ENCODE results near the gene RABEP1.

Gene RABEP1

DNA sequence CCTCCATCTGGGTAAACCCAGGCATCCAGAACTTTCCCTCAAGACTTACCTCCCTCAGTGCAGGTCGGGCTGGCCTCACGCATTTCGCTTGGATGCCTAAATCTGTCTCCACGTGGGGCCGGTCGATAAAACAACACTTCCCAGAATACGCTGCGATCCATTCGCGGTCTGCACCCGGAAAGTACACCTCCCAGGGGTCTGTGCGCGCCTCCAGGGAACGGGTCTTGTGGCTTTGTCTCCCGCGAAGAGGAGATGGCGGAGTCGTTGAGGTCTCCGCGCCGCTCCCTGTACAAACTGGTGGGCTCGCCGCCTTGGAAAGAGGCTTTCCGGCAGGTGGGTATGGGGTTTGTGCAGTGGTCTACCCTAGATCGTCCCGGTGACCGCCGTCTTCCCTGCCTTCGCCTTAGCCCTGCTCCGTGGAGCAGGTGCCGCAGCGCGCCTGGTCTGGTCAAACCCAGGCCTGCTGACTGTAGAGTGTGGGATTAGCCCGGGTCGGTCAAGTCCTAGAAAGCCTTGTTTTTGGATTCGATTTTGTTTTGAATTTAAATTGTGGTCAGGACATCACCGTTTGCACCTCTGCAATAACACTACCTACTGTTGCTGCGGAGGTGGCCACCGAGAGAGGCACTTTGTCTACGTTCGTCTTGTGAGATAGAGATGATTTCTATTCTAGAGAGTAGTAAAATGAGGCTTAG lies 138.0 kb downstream of the RABEP1 start, which contains the start of gene RPAIN:
RPAIN (plus strand) TSS at position 224 of the 695 bp plus-strand sequence; CDS start at position 253, 29 bp downstream.
- Histone ChIP-seq H3K27ac (replicated peaks) (peak within 1 kb of the TSS; percentile 90), H3K4me3 (replicated peaks; ENCODE audit: insufficient read depth, low read length) (peak within 1 kb of the TSS; percentile 74), H3K27me3 (ENCODE audit: insufficient read depth, poor library complexity, severe bottlenecking) (no peaks in the 10 kb centered on the region)
- peak; percentile 59 to 83 for DNase-seq (ENCODE audit: low read depth in 1 of 2, low spot score in 1 of 2)
- TF ChIP-seq SPI1 (IDR thresholded peaks at IDR 0.05; ENCODE audit: borderline replicate concordance, low read depth) (no peak), POLR2AphosphoS5 (IDR thresholded peaks at IDR 0.05; ENCODE audit: low read depth) (peak; percentile 75)

DNA sequence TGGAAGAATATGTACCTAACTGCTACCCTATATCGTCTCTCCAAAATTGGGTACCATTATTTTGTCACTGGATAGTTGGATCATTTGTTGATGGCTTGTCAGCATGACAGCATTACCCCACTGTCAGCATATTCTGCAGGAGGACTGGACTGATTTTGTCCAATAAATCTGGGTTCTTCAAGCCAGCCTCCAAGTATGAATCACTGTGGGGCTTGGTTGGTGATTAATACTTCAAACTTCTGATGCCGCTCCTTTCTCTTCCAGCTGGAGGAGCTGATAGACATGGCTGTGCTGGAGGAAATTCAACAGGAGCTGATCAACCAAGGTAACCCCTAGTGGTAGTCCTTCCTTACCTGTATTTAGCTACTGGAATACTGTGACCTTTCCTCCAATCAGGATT lies 140.4 kb downstream of the RABEP1 start:
- no peaks in the 10 kb centered on the region for H3K27me3 ChIP-seq (ENCODE audit: insufficient read depth, poor library complexity, severe bottlenecking)
- no peak overlapping the region for H3K27ac ChIP-seq (replicated peaks)
- no peak overlapping the region for H3K4me3 ChIP-seq (replicated peaks; ENCODE audit: insufficient read depth, low read length)
- DNase-seq (ENCODE audit: low read depth in 1 of 2, low spot score in 1 of 2): no peak
- TF ChIP-seq, protein P1, sequence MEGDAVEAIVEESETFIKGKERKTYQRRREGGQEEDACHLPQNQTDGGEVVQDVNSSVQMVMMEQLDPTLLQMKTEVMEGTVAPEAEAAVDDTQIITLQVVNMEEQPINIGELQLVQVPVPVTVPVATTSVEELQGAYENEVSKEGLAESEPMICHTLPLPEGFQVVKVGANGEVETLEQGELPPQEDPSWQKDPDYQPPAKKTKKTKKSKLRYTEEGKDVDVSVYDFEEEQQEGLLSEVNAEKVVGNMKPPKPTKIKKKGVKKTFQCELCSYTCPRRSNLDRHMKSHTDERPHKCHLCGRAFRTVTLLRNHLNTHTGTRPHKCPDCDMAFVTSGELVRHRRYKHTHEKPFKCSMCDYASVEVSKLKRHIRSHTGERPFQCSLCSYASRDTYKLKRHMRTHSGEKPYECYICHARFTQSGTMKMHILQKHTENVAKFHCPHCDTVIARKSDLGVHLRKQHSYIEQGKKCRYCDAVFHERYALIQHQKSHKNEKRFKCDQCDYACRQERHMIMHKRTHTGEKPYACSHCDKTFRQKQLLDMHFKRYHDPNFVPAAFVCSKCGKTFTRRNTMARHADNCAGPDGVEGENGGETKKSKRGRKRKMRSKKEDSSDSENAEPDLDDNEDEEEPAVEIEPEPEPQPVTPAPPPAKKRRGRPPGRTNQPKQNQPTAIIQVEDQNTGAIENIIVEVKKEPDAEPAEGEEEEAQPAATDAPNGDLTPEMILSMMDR (IDR thresholded peaks at IDR 0.05; ENCODE audit: insufficient read depth, low read length): no peak
- TF ChIP-seq SPI1 (IDR thresholded peaks at IDR 0.05; ENCODE audit: borderline replicate concordance, low read depth) (no peak), POLR2AphosphoS5 (IDR thresholded peaks at IDR 0.05; ENCODE audit: low read depth) (no peak), GABPA (IDR thresholded peaks at IDR 0.05; ENCODE audit: low read depth) (no peak)
- TF ChIP-seq, protein P2, sequence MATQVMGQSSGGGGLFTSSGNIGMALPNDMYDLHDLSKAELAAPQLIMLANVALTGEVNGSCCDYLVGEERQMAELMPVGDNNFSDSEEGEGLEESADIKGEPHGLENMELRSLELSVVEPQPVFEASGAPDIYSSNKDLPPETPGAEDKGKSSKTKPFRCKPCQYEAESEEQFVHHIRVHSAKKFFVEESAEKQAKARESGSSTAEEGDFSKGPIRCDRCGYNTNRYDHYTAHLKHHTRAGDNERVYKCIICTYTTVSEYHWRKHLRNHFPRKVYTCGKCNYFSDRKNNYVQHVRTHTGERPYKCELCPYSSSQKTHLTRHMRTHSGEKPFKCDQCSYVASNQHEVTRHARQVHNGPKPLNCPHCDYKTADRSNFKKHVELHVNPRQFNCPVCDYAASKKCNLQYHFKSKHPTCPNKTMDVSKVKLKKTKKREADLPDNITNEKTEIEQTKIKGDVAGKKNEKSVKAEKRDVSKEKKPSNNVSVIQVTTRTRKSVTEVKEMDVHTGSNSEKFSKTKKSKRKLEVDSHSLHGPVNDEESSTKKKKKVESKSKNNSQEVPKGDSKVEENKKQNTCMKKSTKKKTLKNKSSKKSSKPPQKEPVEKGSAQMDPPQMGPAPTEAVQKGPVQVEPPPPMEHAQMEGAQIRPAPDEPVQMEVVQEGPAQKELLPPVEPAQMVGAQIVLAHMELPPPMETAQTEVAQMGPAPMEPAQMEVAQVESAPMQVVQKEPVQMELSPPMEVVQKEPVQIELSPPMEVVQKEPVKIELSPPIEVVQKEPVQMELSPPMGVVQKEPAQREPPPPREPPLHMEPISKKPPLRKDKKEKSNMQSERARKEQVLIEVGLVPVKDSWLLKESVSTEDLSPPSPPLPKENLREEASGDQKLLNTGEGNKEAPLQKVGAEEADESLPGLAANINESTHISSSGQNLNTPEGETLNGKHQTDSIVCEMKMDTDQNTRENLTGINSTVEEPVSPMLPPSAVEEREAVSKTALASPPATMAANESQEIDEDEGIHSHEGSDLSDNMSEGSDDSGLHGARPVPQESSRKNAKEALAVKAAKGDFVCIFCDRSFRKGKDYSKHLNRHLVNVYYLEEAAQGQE (IDR thresholded peaks at IDR 0.05; ENCODE audit: insufficient replicate concordance, low read depth): no peak

DNA sequence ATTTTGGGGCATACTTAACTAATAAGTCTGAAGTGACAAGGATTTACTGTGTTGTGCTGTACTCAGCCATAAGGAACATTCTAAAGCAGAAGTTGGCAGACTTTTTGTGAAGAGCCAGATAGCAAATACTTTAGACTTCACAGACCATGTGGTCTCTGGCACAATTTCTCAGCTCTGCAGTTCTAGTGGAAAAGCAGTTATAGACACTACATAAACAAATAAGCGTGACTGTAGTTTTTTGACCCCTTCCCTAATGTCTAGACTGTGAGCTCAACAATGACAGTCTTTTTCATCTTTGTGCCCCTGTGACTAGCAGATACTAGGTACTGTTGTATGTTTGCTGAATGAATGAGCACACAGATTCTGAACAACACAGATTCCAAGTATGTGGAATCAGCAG lies 142.8 kb downstream of the RABEP1 start:
- Histone ChIP-seq H3K27ac (replicated peaks) (no peak overlapping the region), H3K27me3 (ENCODE audit: insufficient read depth, poor library complexity, severe bottlenecking) (no peaks in the 10 kb centered on the region), H3K4me3 (replicated peaks; ENCODE audit: insufficient read depth, low read length) (no peak overlapping the region)
- TF ChIP-seq POLR2AphosphoS5 (IDR thresholded peaks at IDR 0.05; ENCODE audit: low read depth): no peak
- TF ChIP-seq SPI1 (IDR thresholded peaks at IDR 0.05; ENCODE audit: borderline replicate concordance, low read depth): no peak
- TF ChIP-seq, protein P2 (IDR thresholded peaks at IDR 0.05; ENCODE audit: insufficient replicate concordance, low read depth): no peak
- TF ChIP-seq GABPA (IDR thresholded peaks at IDR 0.05; ENCODE audit: low read depth): no peak
- no peak for DNase-seq (ENCODE audit: low read depth in 1 of 2, low spot score in 1 of 2)

DNA sequence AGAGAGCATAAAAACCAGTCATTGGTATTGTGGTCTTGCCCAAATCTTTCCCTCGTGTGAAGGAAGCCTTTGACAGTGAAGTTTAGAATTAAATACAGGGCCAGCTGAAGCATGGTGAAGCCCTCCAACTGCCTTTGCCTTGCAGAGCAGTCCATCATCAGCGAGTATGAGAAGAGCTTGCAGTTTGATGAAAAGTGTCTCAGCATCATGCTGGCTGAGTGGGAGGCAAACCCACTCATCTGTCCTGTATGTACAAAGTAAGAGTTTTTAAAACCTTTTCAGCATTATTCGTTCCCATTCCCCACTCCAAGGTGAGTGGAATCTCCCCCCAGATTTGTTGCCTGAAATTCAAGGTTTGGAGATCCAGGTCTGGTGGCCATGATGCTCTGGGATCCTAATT lies 143.7 kb downstream of the RABEP1 start:
- DNase-seq (ENCODE audit: low read depth in 1 of 2, low spot score in 1 of 2): no peak
- Histone ChIP-seq H3K27ac (replicated peaks) (no peak overlapping the region), H3K4me3 (replicated peaks; ENCODE audit: insufficient read depth, low read length) (no peak overlapping the region), H3K27me3 (ENCODE audit: insufficient read depth, poor library complexity, severe bottlenecking) (no peaks in the 10 kb centered on the region)
- TF ChIP-seq, protein P1 (IDR thresholded peaks at IDR 0.05; ENCODE audit: insufficient read depth, low read length): no peak
- TF ChIP-seq GABPA (IDR thresholded peaks at IDR 0.05; ENCODE audit: low read depth) (no peak), POLR2AphosphoS5 (IDR thresholded peaks at IDR 0.05; ENCODE audit: low read depth) (no peak), SPI1 (IDR thresholded peaks at IDR 0.05; ENCODE audit: borderline replicate concordance, low read depth) (no peak)
- TF ChIP-seq, protein P2 (IDR thresholded peaks at IDR 0.05; ENCODE audit: insufficient replicate concordance, low read depth): no peak

Measured in HL-60 (cell line).